HL-60/S4 treated with retinoic acid at 250 ng/mL for 4 days and 3 days (cell line): Measurements from ENCODE around the gene FSD1L.
"Not testable (repeated sequence)": the region's sequence is repeated elsewhere in the genome, so short reads cannot be mapped to it uniquely, and the experiment has no call there.

Source experiments
- in situ Hi-C: fragments of 300-500 bp; cut with MboI; formaldehyde crosslinking; loops from 2 replicates; pipeline ENCODE4 v1.7.0; 2022; ENCODE audit warnings: low sequenced_read_pairs

Gene FSD1L

DNA sequence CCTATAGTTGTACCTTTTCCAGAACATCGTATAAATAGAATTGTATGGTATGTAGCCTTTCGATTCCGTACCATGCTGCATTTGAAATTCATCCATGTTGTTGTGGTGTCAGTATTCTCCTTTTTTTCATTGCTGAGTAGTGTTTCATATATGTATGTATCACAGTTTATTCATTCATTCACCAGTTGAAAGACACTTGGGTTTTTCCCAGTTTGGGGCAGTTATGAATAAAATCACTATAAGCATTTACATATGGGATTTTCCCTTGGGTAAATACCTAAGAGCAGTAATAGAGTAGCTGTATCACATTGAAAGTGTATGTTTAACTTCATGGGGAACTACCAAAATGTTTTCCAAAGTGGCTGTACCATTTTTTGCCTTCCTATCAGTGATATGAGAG, 94.0 kb downstream of the FSD1L start:
- in situ Hi-C loops, result no loop called here

- in situ Hi-C loops, result no loop called here
Measured at GRCh38 chr9:105554042-105554441, 106.2 kb downstream of the FSD1L start.

DNA sequence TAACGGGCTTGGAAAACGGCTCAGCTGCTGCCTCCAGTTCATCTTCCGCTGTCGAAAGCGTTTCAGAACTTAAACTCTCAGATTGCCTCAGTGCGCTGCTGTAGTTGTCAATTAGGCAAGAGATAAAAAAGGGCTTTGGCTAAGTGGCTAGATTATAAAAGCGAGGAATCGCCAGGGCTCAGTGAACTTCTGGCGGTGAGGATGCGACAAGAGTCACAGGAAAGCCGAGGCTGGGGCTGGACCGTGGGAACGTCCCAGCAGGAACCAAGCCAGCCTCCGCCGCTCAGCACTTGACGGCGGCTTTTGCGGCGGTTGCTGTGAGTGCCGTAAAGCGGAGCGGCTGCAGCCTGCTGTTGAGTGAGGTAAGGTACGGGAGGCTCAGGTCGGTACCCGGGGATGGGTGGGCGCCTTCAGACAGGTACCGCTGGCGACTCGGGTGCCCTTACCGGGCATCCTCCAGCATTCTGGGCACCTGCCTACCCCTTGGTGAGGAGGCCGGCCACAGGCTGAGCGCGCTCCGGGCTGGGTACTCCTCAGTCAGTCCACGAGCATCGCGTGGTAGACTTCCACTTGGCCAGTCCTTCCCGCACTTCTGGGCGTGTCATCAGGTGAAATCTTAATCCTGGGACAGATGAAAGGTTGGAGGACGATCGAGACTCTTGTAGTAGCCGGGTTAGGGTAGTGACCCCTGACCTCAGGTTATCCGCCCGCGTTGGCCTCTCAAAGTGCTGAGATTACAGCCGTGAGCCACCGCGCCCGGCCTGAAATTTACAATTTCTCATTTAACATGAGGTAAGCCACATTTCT, 110.2 kb downstream of the FSD1L start, which contains the start of gene FKTN:
Gene FKTN (plus strand): TSS at position 328 of the 807 bp plus-strand sequence. CDS start 16,902 bp downstream, outside the sequence.
- in situ Hi-C loops, result no loop called here

DNA sequence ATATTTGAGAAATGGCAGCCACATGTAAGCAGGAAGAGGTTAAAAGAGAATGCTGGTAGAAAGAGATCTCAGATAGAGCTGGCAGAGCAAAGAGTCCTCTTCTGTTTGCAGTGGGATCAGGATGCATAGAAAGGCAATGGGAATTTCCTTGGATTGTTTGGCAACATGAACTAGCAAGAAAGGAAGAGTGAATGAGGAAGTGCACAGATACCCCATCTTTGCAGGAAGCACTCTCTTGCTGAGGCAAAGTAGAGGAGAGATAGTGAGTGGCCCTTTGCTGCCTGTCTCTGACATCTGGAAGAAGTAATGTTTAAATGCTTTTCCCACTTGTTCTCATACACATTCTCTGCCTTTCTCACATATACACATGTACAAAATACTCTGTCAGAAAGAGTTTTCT, 124.6 kb downstream of the FSD1L start:
- in situ Hi-C loops, result no loop called here

- in situ Hi-C loops, result not testable (repeated sequence)
Measured at GRCh38 chr9:105579952-105580351, 132.1 kb downstream of the FSD1L start.

DNA sequence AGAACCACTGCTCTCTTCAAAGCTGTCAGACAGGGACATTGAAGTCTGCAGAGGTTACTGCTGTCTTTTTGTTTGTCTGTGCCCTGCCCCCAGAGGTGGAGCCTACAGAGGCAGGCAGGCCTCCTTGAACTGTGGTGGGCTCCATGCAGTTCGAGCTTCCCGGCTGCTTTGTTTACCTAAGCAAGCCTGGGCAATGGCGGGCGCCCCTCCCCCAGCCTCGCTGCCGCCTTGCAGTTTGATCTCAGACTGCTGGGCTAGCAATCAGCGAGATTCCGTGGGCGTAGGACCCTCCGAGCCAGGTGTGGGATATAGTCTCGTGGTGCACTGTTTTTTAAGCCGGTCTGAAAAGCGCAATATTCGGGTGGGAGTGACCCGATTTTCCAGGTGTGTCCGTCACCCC, 133.7 kb downstream of the FSD1L start:
- in situ Hi-C loops, result not testable (repeated sequence)

DNA sequence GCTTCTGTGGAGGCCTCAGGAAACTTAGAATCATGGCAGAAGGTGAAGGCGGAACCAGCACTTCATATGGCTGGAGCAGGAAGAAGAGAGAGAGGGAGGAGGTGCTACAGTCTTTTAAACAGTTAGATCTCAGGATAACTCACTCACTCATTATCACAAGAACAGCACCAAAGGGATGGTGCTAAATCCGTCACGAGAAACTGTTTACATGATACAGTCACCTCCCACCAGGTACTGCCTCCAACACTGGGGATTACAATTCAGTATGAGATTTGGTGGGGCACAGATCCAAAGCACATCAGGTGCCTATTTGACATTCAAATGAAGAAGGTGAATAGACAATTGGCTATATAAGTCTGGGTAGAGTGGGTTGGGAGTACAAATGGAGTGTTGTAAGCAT, 145.3 kb downstream of the FSD1L start:
- in situ Hi-C loops, result no loop called here
